HepG2 (cell line): ENCODE measurements around the gene PREX1. TPM values are rescaled to one million over a fixed set of nuclear protein-coding genes. Genes with fewer than 3 reads are reported as not detected.

Experiments used
- ATAC-seq: fragments of 200-7000 bp; cut with Tn5 transposase; 3 replicates; pipeline ENCODE4 v1.9.1; 2020; ENCODE audit warnings: mild to moderate bottlenecking, moderate library complexity
- BruUV-seq: library from RNA; stranded (reverse); fragments of 400-500 nt; replicated peaks from 2 replicates; lab custom pipeline; 2021; lab: Mats Ljungman, UMichigan
- CTCF ChIA-PET: fragments of 300-600 bp; formaldehyde crosslinking; extraction: SDS; loops from one replicate; lab custom pipeline; 2021; ENCODE audit warnings: low total read pairs, inconsistent platforms, low intra/inter-chr PET ratio; lab: Yijun Ruan, JAX
- POLR2A ChIA-PET: fragments of 350-600 bp; sonication (Branson Sonifier 250); formaldehyde crosslinking; loops from one replicate; lab custom pipeline; 2020; ENCODE audit warnings: antibody characterized with exemption, inconsistent platforms; lab: Yijun Ruan, JAX
- DNase-seq: peaks from one replicate; pipeline ENCODE4 v3.0.0-alpha.2; 2015; ENCODE audit warnings: low spot score
- FAIRE-seq: peaks from 3 replicates; lab custom pipeline; 2011; peaks lifted over from hg19 to GRCh38; lab: Jason Lieb, UNC
- H2AFZ ChIP-seq: one replicate; pipeline ENCODE4 v1.6.1; 2011; ENCODE audit warnings: low read length, inconsistent platforms
- H3K27ac ChIP-seq: fragments of 300-600 bp; 3 replicates; pipeline ENCODE4 v1.8.0; 2011; ENCODE audit warnings: mixed run types, mild to moderate bottlenecking, mixed read lengths, low read length, inconsistent platforms; ENCODE audit not compliant: insufficient read depth; ENCODE audit errors: extremely low read length
- H3K27me3 ChIP-seq, 2 experiments: fragments of 200-600 bp in 1 of 2; 2 replicates in 1 of 2; 3 replicates in 1 of 2; pipeline versions ENCODE4 v1.6.0 to v1.8.0; 2011; ENCODE audit warnings: low read length in 2 of 2, mild to moderate bottlenecking in 2 of 2, moderate library complexity in 2 of 2, inconsistent platforms in 1 of 2; ENCODE audit not compliant: insufficient read depth in 2 of 2, control insufficient read depth in 1 of 2
- H3K36me3 ChIP-seq, 2 experiments: fragments of 200-600 bp in 1 of 2; replicated peaks in 1 of 2; 2 replicates in 1 of 2; 3 replicates in 1 of 2; pipeline versions ENCODE4 v1.5.1 to v1.8.0; 2011; ENCODE audit warnings: low read length in 2 of 2, inconsistent platforms in 1 of 2; ENCODE audit not compliant: insufficient read depth in 2 of 2, control insufficient read depth in 1 of 2
- H3K4me1 ChIP-seq: 2 replicates; pipeline ENCODE4 v1.5.1; 2012; ENCODE audit warnings: low read length, inconsistent platforms; ENCODE audit not compliant: insufficient read depth
- H3K4me2 ChIP-seq: 2 replicates; pipeline ENCODE4 v1.6.0; 2011; ENCODE audit warnings: low read depth, low read length, inconsistent platforms
- H3K4me3 ChIP-seq, 3 experiments: fragments of 200-600 bp in 1 of 3; sonication (generic), shearing (Covaris generic) in 1 of 3; replicated peaks in 1 of 3; 2 replicates each; pipeline ENCODE4 v1.5.1; 2011 to 2016; ENCODE audit warnings: low read length in 3 of 3, inconsistent platforms in 2 of 3, low read depth in 2 of 3, mild to moderate bottlenecking in 2 of 3, control low read depth in 1 of 3, mixed read lengths in 1 of 3; ENCODE audit not compliant: insufficient read depth in 1 of 3
- H3K79me2 ChIP-seq: one replicate; pipeline ENCODE4 v1.6.1; 2011; ENCODE audit warnings: low read length, inconsistent platforms; ENCODE audit not compliant: insufficient read depth
- H3K9ac ChIP-seq: 2 replicates; pipeline ENCODE4 v1.6.0; 2011; ENCODE audit warnings: mild to moderate bottlenecking, low read depth, low read length, inconsistent platforms; ENCODE audit not compliant: insufficient read depth
- H3K9me3 ChIP-seq: 2 replicates; pipeline ENCODE4 v1.5.1; 2012; ENCODE audit warnings: mild to moderate bottlenecking, low read length
- H4K20me1 ChIP-seq: 2 replicates; pipeline ENCODE4 v1.6.0; 2011; ENCODE audit warnings: inconsistent platforms, mild to moderate bottlenecking, low read length, moderate library complexity; ENCODE audit not compliant: insufficient read depth
- MNT ChIP-seq: fragments of 450-650 bp; IDR thresholded peaks from 2 replicates; pipeline ENCODE4 v1.6.1; 2016
- TEF ChIP-seq: sonication (generic); formaldehyde crosslinking; IDR thresholded peaks from 2 replicates; pipeline ENCODE4 v1.5.0; 2020; ENCODE audit warnings: missing genetic modification reagents
- ZNF761 ChIP-seq: sonication (generic); formaldehyde crosslinking; conservative IDR thresholded peaks from 2 replicates; pipeline ENCODE4 v1.4.0; 2020; ENCODE audit warnings: mild to moderate bottlenecking, missing genetic modification reagents
- WGBS: methylation state at CpG from one replicate; pipeline ENCODE4 v1.1.6; 2017; ENCODE audit warnings: low lambda C conversion rate; 5-methylcytosine and 5-hydroxymethylcytosine counted together
- in situ Hi-C: cut with HindIII; loops from 2 replicates; pipeline ENCODE4 v1.10.0; 2017; ENCODE audit warnings: low pct_unique_long_range_greater_than_20kb; ENCODE audit not compliant: extremely low pct_ligation_motif_present
- intact Hi-C: fragments of 100-400 bp; cut with micrococcal nuclease; formaldehyde crosslinking; loops from one replicate; pipeline ENCODE4 v1.10.0; 2022; ENCODE audit not compliant: unreplicated experiment
- polyA plus RNA-seq, 8 experiments: library from polyadenylated mRNA; depleted of rRNA in 3 of 8; stranded (reverse) in 7 of 8; unstranded in 1 of 8; fragments of >200 nt; fragmentation: Illumina TruSeq in 4 of 8; extraction: Trizol in 4 of 8; gene quantifications; 2 replicates each; pipeline versions ENCODE4 v1.2.1 to v1.2.3, GENCODE V29; 2011 to 2016; ENCODE audit warnings: low read depth in 4 of 8, missing spikeins in 1 of 8, mixed read lengths in 1 of 8; ENCODE audit not compliant: insufficient read depth in 1 of 8
- total RNA-seq, 5 experiments: library from RNA; depleted of rRNA; stranded (reverse); fragments of >200 nt; fragmentation: Illumina TruSeq; extraction: Trizol; gene quantifications; 2 replicates each; pipeline ENCODE4 v1.2.3, GENCODE V29; 2016; ENCODE audit warnings: low read depth in 1 of 5
- TF ChIP-seq, protein P1 (sequence below): sonication (generic); formaldehyde crosslinking; IDR thresholded peaks from 2 replicates; pipeline ENCODE4 v1.4.0; 2020; ENCODE audit warnings: missing genetic modification reagents, mild to moderate bottlenecking, borderline replicate concordance

The PREX1 gene
- total and polyA plus RNA-seq, 2 of the 13 experiments (the other 11 are each of a cell fraction or from before 2014, with no cell fraction given), result 0.02 to 0.04 TPM

DNA sequence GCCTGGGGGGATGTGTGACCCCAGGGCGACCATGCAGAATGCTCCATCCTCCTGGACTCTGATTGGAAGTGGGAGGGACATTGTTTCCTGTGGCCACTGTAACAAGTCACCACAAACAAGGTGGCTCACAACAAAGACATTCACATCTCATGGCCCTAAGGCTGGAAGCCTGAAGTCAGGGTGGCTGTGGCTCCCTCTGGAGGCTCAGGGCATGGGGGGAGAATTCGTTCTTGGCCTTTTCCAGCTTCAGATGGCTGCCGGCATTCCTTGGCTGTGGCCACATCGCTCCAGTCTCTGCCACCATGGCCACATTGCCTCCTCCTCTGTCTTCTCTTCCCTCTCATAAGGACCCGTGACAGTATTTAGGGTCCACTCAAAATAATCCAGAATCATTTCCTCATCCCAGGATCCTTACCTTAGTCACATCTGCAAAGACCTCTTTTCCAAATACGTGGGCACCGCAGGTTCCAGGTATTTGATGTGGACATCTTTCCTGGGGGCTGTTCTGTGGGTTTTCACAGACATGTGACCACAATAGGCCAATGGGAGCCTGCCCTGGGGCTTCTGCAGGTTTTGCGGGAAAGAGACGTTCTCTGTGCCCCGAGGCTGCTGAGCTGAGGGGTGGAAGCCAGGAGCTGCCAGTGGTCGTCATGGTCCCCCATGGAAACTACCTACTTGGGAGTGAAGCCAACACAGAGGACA is 249.3 kb downstream of the PREX1 start (continued):
- TF ChIP-seq, protein P1, sequence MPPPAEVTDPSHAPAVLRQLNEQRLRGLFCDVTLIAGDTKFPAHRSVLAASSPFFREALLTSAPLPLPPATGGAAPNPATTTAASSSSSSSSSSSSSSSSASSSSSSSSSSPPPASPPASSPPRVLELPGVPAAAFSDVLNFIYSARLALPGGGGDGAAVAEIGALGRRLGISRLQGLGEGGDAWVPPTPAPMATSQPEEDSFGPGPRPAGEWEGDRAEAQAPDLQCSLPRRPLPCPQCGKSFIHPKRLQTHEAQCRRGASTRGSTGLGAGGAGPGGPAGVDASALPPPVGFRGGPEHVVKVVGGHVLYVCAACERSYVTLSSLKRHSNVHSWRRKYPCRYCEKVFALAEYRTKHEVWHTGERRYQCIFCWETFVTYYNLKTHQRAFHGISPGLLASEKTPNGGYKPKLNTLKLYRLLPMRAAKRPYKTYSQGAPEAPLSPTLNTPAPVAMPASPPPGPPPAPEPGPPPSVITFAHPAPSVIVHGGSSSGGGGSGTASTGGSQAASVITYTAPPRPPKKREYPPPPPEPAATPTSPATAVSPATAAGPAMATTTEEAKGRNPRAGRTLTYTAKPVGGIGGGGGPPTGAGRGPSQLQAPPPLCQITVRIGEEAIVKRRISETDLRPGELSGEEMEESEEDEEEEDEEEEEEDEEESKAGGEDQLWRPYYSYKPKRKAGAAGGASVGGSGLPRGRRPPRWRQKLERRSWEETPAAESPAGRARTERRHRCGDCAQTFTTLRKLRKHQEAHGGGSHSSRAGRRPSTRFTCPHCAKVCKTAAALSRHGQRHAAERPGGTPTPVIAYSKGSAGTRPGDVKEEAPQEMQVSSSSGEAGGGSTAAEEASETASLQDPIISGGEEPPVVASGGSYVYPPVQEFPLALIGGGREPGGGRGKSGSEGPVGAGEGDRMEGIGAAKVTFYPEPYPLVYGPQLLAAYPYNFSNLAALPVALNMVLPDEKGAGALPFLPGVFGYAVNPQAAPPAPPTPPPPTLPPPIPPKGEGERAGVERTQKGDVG (CRISPR knock-in tag), result no peak
- TF ChIP-seq ZNF761, result no peak
- TF ChIP-seq, all 625 proteins: peak for 4

- BruUV-seq, result no TSS peak
- no peak overlapping the region for H3K4me2 ChIP-seq
- ChIA-PET POLR2A (no interaction called here), CTCF (no interaction called here)
- in situ Hi-C loops, result no loop called here
- H3K27ac ChIP-seq, result no peak overlapping the region
- no peak for FAIRE-seq
- H3K36me3 ChIP-seq, result no peaks in the 10 kb centered on the region
- H3K79me2 ChIP-seq, result no peaks in the 10 kb centered on the region
- no peak for ATAC-seq
- no peak overlapping the region for H3K9ac ChIP-seq
- intact Hi-C loops, result no loop called here
- H2AFZ ChIP-seq, result no peak overlapping the region
- no peaks in the 10 kb centered on the region for H4K20me1 ChIP-seq
- peak; percentile 93 for TF ChIP-seq MNT
- TF ChIP-seq TEF, result no peak
- peaks cover 1 to 10% of the 10 kb centered on the region in 2 experiments; a peak in 1 of 5 replicates for H3K27me3 ChIP-seq
- no peak for DNase-seq
- no peaks in the 10 kb centered on the region for H3K9me3 ChIP-seq
- H3K4me3 ChIP-seq, result no peak overlapping the region
- 37% methylated on average over 11 of the region's 11 CpGs for WGBS
- H3K4me1 ChIP-seq, result no peaks in the 10 kb centered on the region
These were observed 250.2 kb downstream of the PREX1 start for GRCh38 chr20:48577557-48577956.
